HG03064 (cell line): Measurements from ENCODE around the gene FBXW4.

Source experiments
- ATAC-seq: cut with Tn5 transposase; IDR thresholded peaks from one replicate; pipeline ENCODE4 v1.9.1; 2021; ENCODE audit warnings: low read depth; ENCODE audit not compliant: unreplicated experiment

The FBXW4 gene

GRCh38 chr10:101619983-101620382 lies 75.0 kb downstream of the FBXW4 start:
- ATAC-seq = no peak

GRCh38 chr10:101618871-101619270 lies 76.1 kb downstream of the FBXW4 start:
- ATAC-seq = no peak

- ATAC-seq = no peak
These were observed 77.0 kb downstream of the FBXW4 start for GRCh38 chr10:101617824-101618568.

GRCh38 chr10:101617102-101617823 lies 77.7 kb downstream of the FBXW4 start:
- no peak for ATAC-seq

- ATAC-seq = no peak
These were observed 78.4 kb downstream of the FBXW4 start for GRCh38 chr10:101616415-101617101.

- ATAC-seq = no peak
These were observed 79.3 kb downstream of the FBXW4 start for GRCh38 chr10:101615525-101616116.

- no peak for ATAC-seq
These were observed 80.1 kb downstream of the FBXW4 start for GRCh38 chr10:101614663-101615524.

GRCh38 chr10:101613646-101614045 lies 81.3 kb downstream of the FBXW4 start:
- ATAC-seq = no peak

- ATAC-seq = no peak
These were observed 82.1 kb downstream of the FBXW4 start for GRCh38 chr10:101612872-101613271.

GRCh38 chr10:101612086-101612485 lies 82.9 kb downstream of the FBXW4 start:
- ATAC-seq = no peak

- no peak for ATAC-seq
These were observed 83.7 kb downstream of the FBXW4 start for GRCh38 chr10:101611096-101611905.

GRCh38 chr10:101609481-101609880 lies 85.5 kb downstream of the FBXW4 start:
- ATAC-seq = no peak

GRCh38 chr10:101607124-101607523 lies 87.8 kb downstream of the FBXW4 start:
- ATAC-seq = no peak

GRCh38 chr10:101602761-101603398 lies 92.1 kb downstream of the FBXW4 start:
- ATAC-seq = no peak

GRCh38 chr10:101601541-101601940 lies 93.4 kb downstream of the FBXW4 start:
- ATAC-seq = no peak

GRCh38 chr10:101597091-101597900 lies 97.7 kb downstream of the FBXW4 start:
- ATAC-seq = no peak

GRCh38 chr10:101595591-101596433 lies 99.2 kb downstream of the FBXW4 start:
- no peak for ATAC-seq
